Mucosa of descending colon (tissue), 3 donors: ENCODE measurements around the gene ZNF672. TPM values are rescaled to one million over a fixed set of nuclear protein-coding genes. Genes with fewer than 3 reads are reported as not detected.

Experiments used
- ATAC-seq: fragments of 200-7000 bp; cut with Tn5 transposase; one replicate; pipeline ENCODE4 v1.9.1; 2020; ENCODE audit warnings: mild to moderate bottlenecking, moderate library complexity
- DNase-seq, 3 donors: peaks; one replicate each; pipeline ENCODE4 v3.0.0-alpha.2; 2020
- H3K36me3 ChIP-seq: fragments of 200-600 bp; one replicate; pipeline ENCODE4 v1.8.0; 2021; ENCODE audit warnings: low read depth, mild to moderate bottlenecking
- H3K4me1 ChIP-seq: fragments of 200-600 bp; one replicate; pipeline ENCODE4 v1.8.0; 2021; ENCODE audit warnings: low read depth, mild to moderate bottlenecking
- H3K4me3 ChIP-seq: fragments of 200-600 bp; one replicate; pipeline ENCODE4 v1.8.0; 2021; ENCODE audit warnings: mild to moderate bottlenecking
- H3K9me3 ChIP-seq: fragments of 200-600 bp; one replicate; pipeline ENCODE4 v1.8.0; 2021; ENCODE audit warnings: mild to moderate bottlenecking
- CTCF ChIP-seq: fragments of 200-600 bp; IDR thresholded peaks from one replicate; pipeline ENCODE4 v1.8.0; 2022; ENCODE audit warnings: antibody characterized with exemption, mild to moderate bottlenecking
- intact Hi-C, 2 donors: fragments of 100-400 bp; cut with DNase I in 1 of 2; cut with micrococcal nuclease in 1 of 2; formaldehyde crosslinking; loops; one replicate each; pipeline versions ENCODE4 v1.11.0 to v1.11.1; 2022; cut with DNase I, micrococcal nuclease
- total RNA-seq, 3 donors: library from RNA; stranded (reverse); fragmentation: NEBNext Ultra II Directional in 2 of 3; extraction: Animal tissue kit (Norgen Biotek cat#: 25700) in 2 of 3; gene quantifications; one replicate each; pipeline versions ENCODE4 v1.2.1 to v1.2.4, GENCODE V29; 2021 to 2023
- donor health status: DM: no; HTN: no; CAD: no; lungs with moderate emphysema.
- donor health status: DM: no; HTN: no; CAD: no.
- donor health status: DM: no; HTN: yes; CAD: no.

The ZNF672 gene
- total RNA-seq, 3 donors from 2014 or later, result 29.6 to 38.8 (median 38.3) TPM

- Histone ChIP-seq H3K4me3 (no peak overlapping the region), H3K36me3 (peaks cover 3% of the 10 kb centered on the region), H3K9me3 (no peaks in the 10 kb centered on the region), H3K4me1 (peaks cover 33% of the 10 kb centered on the region)
- no peak for DNase-seq
- ATAC-seq, result no peak
- intact Hi-C loops, result no loop called here
- no peak for TF ChIP-seq CTCF
Measured at GRCh38 chr1:248821101-248821500, 16.9 kb upstream of the ZNF672 start.

GRCh38 chr1:248821641-248822040 is 16.4 kb upstream of the ZNF672 start:
- Histone ChIP-seq H3K4me1 (peaks cover 33% of the 10 kb centered on the region), H3K36me3 (peaks cover 6% of the 10 kb centered on the region), H3K9me3 (no peaks in the 10 kb centered on the region), H3K4me3 (no peak overlapping the region)
- ATAC-seq (no peak), DNase-seq (no peak)
- TF ChIP-seq CTCF, result no peak
- intact Hi-C loops, result no loop called here

DNA sequence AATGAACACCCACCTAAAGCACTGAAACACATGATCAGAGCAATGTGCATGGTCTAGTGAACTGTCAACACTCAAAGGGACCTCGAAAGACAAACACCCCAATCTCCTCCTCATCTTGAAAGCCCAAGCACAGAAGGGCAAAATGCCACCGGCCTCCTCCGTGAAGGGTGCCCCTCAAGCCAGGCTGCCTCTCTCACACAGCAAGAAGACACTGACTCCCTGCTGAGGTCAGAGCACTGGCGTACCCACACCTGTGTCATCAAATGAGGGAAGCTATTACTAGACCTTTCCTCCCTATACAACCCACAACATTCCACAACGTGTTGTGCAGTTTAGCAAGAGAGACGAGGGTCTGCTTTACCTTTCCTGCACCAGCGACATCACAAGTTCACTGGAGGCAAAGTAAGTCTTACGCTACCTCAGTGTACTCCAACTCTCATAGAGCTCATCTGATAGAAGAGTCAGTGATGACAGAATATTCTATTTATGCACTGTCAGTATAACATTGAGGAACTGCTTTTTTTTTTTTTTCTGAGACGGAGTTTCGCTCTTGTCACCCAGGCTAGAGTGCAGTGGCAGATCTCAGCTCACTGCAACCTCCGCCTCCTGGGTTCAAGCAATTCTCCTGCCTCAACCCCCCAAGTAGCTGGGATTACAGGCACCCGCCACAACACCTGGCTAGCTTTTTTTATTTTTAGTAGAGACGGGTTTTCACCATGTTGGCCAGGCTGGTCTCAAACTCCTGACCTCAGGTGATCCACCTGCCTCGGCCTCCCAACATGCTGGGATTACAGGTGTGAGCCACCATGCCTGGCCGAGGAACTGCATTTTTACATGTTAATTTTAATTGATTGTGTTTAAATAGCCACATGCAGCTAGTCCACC is 15.6 kb upstream of the ZNF672 start:
- intact Hi-C loops, result no loop called here
- Histone ChIP-seq H3K36me3 (peaks cover 6% of the 10 kb centered on the region), H3K4me3 (no peak overlapping the region), H3K4me1 (peaks cover 36% of the 10 kb centered on the region), H3K9me3 (no peaks in the 10 kb centered on the region)
- ATAC-seq (no peak), DNase-seq (no peak)
- TF ChIP-seq CTCF, result no peak

GRCh38 chr1:248823517-248824001 is 14.5 kb upstream of the ZNF672 start:
- H3K4me1 ChIP-seq, result peaks cover 36% of the 10 kb centered on the region
- no peak for ATAC-seq

GRCh38 chr1:248824301-248824700 is 13.7 kb upstream of the ZNF672 start:
- ATAC-seq (no peak), DNase-seq (no peak)
- no peak overlapping the region for H3K4me3 ChIP-seq
- intact Hi-C loops, result no loop called here
- H3K36me3 ChIP-seq, result peaks cover 6% of the 10 kb centered on the region
- TF ChIP-seq CTCF, result no peak
- no peaks in the 10 kb centered on the region for H3K9me3 ChIP-seq
- peaks cover 36% of the 10 kb centered on the region for H3K4me1 ChIP-seq

More at GRCh38 chr1:248823517-248824001, 14.5 kb upstream of the ZNF672 start:
- peaks cover 6% of the 10 kb centered on the region for H3K36me3 ChIP-seq
- DNase-seq, result no peak
- intact Hi-C loops, result no loop called here
- no peak for TF ChIP-seq CTCF
- no peak overlapping the region for H3K4me3 ChIP-seq
- H3K9me3 ChIP-seq, result no peaks in the 10 kb centered on the region
